Measurements from ENCODE around the gene FRAT2.

FRAT2 gene

DNA sequence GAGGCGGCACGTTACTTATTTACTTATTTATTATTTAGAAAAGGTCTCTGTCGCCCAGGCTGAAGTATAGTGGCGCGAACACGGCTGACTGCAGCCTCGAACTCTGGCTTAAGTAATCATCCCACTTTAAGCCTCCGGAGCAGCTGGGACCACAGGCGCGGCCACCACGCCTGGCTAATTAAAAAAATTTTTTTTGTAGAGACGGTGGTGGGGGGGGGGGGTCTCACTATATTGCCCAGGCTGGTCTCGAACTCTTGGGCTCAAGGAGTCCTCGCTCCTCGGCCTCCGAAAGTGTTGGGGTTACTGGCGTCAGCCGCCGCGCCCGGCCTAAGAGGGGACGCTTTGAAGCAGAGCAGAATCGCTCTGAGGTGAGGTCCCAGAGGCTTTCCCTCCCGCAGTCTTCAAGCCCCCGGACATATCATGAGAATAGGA is 675 bp upstream of the FRAT2 start:
- Histone ChIP-seq H4K20me1 (ENCODE audit: insufficient read depth, low read length, poor library complexity, severe bottlenecking) (peaks cover 32% of the 10 kb centered on the region), H3K4me1 (ENCODE audit: insufficient read depth, low read length, poor library complexity, severe bottlenecking) (peaks cover 26% of the 10 kb centered on the region), H3K4me2 (ENCODE audit: low read depth, low read length, poor library complexity, severe bottlenecking) (peak overlapping the region; percentile 67), H3K9me2 (replicated peaks; ENCODE audit: low read depth, low read length) (no peaks in the 10 kb centered on the region), H3K27me3 (ENCODE audit: insufficient read depth, low read length, poor library complexity, severe bottlenecking) (no peaks in the 10 kb centered on the region), H3K4me3 (ENCODE audit: low read length, poor library complexity, severe bottlenecking) (peak overlapping the region; percentile 91), H3K79me2 (ENCODE audit: insufficient read depth, low read length) (peaks cover 38% of the 10 kb centered on the region), H3F3A (ENCODE audit: low read depth) (no peaks in the 10 kb centered on the region), H3K36me3 (ENCODE audit: insufficient read depth, low read length) (no peaks in the 10 kb centered on the region), H3K9me3 (ENCODE audit: insufficient read depth, low read depth, low read length) (no peaks in the 10 kb centered on the region), H2AFZ (ENCODE audit: low read length) (peak overlapping the region; percentile 99), H3K9ac (ENCODE audit: low read depth, low read length, poor library complexity, severe bottlenecking) (peak overlapping the region; percentile 86)
- TF ChIP-seq, protein P1, sequence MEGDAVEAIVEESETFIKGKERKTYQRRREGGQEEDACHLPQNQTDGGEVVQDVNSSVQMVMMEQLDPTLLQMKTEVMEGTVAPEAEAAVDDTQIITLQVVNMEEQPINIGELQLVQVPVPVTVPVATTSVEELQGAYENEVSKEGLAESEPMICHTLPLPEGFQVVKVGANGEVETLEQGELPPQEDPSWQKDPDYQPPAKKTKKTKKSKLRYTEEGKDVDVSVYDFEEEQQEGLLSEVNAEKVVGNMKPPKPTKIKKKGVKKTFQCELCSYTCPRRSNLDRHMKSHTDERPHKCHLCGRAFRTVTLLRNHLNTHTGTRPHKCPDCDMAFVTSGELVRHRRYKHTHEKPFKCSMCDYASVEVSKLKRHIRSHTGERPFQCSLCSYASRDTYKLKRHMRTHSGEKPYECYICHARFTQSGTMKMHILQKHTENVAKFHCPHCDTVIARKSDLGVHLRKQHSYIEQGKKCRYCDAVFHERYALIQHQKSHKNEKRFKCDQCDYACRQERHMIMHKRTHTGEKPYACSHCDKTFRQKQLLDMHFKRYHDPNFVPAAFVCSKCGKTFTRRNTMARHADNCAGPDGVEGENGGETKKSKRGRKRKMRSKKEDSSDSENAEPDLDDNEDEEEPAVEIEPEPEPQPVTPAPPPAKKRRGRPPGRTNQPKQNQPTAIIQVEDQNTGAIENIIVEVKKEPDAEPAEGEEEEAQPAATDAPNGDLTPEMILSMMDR (conservative IDR thresholded peaks at IDR 0.05; ENCODE audit: low read length) = no peak
- TF ChIP-seq EZH2phosphoT487 (IDR thresholded peaks at IDR 0.05; ENCODE audit: borderline replicate concordance) = no peak

DNA sequence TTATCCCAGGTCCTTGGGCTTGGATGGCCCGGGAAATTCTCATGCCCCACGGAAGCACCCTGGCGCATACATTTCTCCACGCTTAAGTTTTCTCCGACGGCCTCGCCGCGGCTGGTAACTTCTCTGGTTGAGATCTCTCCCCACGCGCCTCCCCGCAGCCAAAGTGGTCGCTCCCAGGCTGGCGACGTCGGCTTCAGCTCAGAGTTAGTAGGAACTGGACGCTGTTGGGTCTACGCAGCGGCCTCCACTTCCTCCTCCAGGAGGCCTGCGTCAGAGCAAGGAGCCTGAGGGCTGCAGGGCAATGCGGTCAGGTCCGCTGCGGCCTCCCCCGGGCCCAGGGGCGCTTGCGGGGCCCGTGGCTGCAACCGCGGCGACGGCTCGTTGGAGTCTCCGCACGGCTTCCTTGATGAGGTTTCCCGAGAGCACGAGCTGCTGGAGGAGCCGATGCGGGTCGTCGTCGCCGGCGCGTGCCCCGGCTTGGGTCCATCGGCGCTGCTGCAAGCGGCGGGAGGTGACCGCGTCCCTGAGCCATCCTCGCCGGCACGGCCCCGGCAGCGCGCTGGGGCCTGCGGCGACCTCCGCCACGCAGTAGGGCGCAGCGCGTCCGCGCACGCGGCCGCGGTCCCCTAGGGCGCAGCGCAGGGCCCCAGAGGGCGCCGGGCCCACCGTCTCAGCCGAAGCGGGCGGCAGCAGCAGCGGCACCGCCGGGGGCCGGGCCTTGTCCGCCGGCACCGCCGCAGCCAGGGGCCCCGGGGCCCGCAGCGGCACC is 744 bp downstream of the FRAT2 start:
- no peak for TF ChIP-seq EZH2phosphoT487 (IDR thresholded peaks at IDR 0.05; ENCODE audit: borderline replicate concordance)
- TF ChIP-seq, protein P1 (conservative IDR thresholded peaks at IDR 0.05; ENCODE audit: low read length) = peak; percentile 11; the same call in 1 of the 2 replicates
- H3K9me2 ChIP-seq (replicated peaks; ENCODE audit: low read depth, low read length) = no peaks in the 10 kb centered on the region
- no peak overlapping the region for H2AFZ ChIP-seq (ENCODE audit: low read length)
- H3K4me3 ChIP-seq (ENCODE audit: low read length, poor library complexity, severe bottlenecking) = peak overlapping the region; percentile 91
- H3K79me2 ChIP-seq (ENCODE audit: insufficient read depth, low read length) = peaks cover 52% of the 10 kb centered on the region
- peak overlapping the region; percentile 99 for H3K4me2 ChIP-seq (ENCODE audit: low read depth, low read length, poor library complexity, severe bottlenecking)
- no peaks in the 10 kb centered on the region for H3K9me3 ChIP-seq (ENCODE audit: insufficient read depth, low read depth, low read length)
- peaks cover 30% of the 10 kb centered on the region for H3K4me1 ChIP-seq (ENCODE audit: insufficient read depth, low read length, poor library complexity, severe bottlenecking)
- no peaks in the 10 kb centered on the region for H3F3A ChIP-seq (ENCODE audit: low read depth)
- no peaks in the 10 kb centered on the region; the same call in 1 of the 2 replicates for H3K36me3 ChIP-seq (ENCODE audit: insufficient read depth, low read length)
- H4K20me1 ChIP-seq (ENCODE audit: insufficient read depth, low read length, poor library complexity, severe bottlenecking) = peaks cover 43% of the 10 kb centered on the region
- H3K9ac ChIP-seq (ENCODE audit: low read depth, low read length, poor library complexity, severe bottlenecking) = peak overlapping the region; percentile 86
- no peaks in the 10 kb centered on the region for H3K27me3 ChIP-seq (ENCODE audit: insufficient read depth, low read length, poor library complexity, severe bottlenecking)

DNA sequence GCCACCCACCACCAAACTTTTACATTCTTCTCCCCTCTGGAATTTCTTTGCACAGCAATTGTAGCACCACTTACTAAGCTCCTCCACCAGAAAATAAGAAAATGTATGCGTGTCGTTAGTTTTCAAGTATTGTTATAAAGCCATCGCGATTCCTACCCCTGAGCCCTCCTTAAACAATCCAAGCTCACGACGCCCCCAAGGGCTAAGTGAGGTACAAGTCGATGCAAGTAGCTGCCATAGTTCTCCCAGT is 1.3 kb downstream of the FRAT2 start:
- Histone ChIP-seq H2AFZ (ENCODE audit: low read length) (no peak overlapping the region), H3K9ac (ENCODE audit: low read depth, low read length, poor library complexity, severe bottlenecking) (peak overlapping the region; percentile 86), H3K4me2 (ENCODE audit: low read depth, low read length, poor library complexity, severe bottlenecking) (peak overlapping the region; percentile 99), H4K20me1 (ENCODE audit: insufficient read depth, low read length, poor library complexity, severe bottlenecking) (peaks cover 43% of the 10 kb centered on the region), H3K36me3 (ENCODE audit: insufficient read depth, low read length) (no peaks in the 10 kb centered on the region; the same call in 1 of the 2 replicates), H3K4me3 (ENCODE audit: low read length, poor library complexity, severe bottlenecking) (peak overlapping the region; percentile 91), H3F3A (ENCODE audit: low read depth) (no peaks in the 10 kb centered on the region), H3K27me3 (ENCODE audit: insufficient read depth, low read length, poor library complexity, severe bottlenecking) (no peaks in the 10 kb centered on the region), H3K9me3 (ENCODE audit: insufficient read depth, low read depth, low read length) (no peaks in the 10 kb centered on the region), H3K79me2 (ENCODE audit: insufficient read depth, low read length) (peaks cover 52% of the 10 kb centered on the region), H3K9me2 (replicated peaks; ENCODE audit: low read depth, low read length) (no peaks in the 10 kb centered on the region), H3K4me1 (ENCODE audit: insufficient read depth, low read length, poor library complexity, severe bottlenecking) (peaks cover 30% of the 10 kb centered on the region)
- TF ChIP-seq, protein P1 (conservative IDR thresholded peaks at IDR 0.05; ENCODE audit: low read length) = peak; percentile 49
- no peak for TF ChIP-seq EZH2phosphoT487 (IDR thresholded peaks at IDR 0.05; ENCODE audit: borderline replicate concordance)
